ENCODE measurements around the gene STAT5A. TPM values are rescaled to one million over a fixed set of nuclear protein-coding genes. Genes with fewer than 3 reads are reported as not detected.

STAT5A gene
- total RNA-seq, 1 donor, result 35.5 TPM

- Histone ChIP-seq H2AFZ (ENCODE audit: low read length) (no peak overlapping the region), H3K4me2 (ENCODE audit: insufficient read depth, low read length) (no peak overlapping the region), H3K4me1 (ENCODE audit: insufficient read depth, low read length) (peaks cover 10% of the 10 kb centered on the region), H3K9me3 (ENCODE audit: low read depth, low read length) (no peaks in the 10 kb centered on the region), H3K79me2 (ENCODE audit: insufficient read depth, low read length) (no peaks in the 10 kb centered on the region), H3K27ac (ENCODE audit: low read depth, low read length) (no peak overlapping the region), H4K20me1 (ENCODE audit: insufficient read depth, low read length) (peaks cover 2% of the 10 kb centered on the region), H3K27me3 (ENCODE audit: insufficient read depth, low read length) (no peaks in the 10 kb centered on the region), H3K4me3 (ENCODE audit: insufficient read depth, low read length) (no peak overlapping the region), H3K36me3 (ENCODE audit: insufficient read depth, low read length) (peaks cover 27% of the 10 kb centered on the region)
- TF ChIP-seq CTCF (IDR thresholded peaks at IDR 0.05; ENCODE audit: extremely low read depth, low read depth, low read length), result no peak
- DNase-seq (ENCODE audit: insufficient read length, low spot score, missing footprints), result peak; percentile 49
Observed at GRCh38 chr17:42309986-42310786, 21.9 kb downstream of the STAT5A start.

- Histone ChIP-seq H3K36me3 (ENCODE audit: insufficient read depth, low read length) (peaks cover 33% of the 10 kb centered on the region), H2AFZ (ENCODE audit: low read length) (no peak overlapping the region), H4K20me1 (ENCODE audit: insufficient read depth, low read length) (peaks cover 2% of the 10 kb centered on the region), H3K9me3 (ENCODE audit: low read depth, low read length) (no peaks in the 10 kb centered on the region), H3K79me2 (ENCODE audit: insufficient read depth, low read length) (no peaks in the 10 kb centered on the region), H3K27me3 (ENCODE audit: insufficient read depth, low read length) (no peaks in the 10 kb centered on the region), H3K4me1 (ENCODE audit: insufficient read depth, low read length) (peaks cover 10% of the 10 kb centered on the region), H3K4me2 (ENCODE audit: insufficient read depth, low read length) (no peak overlapping the region), H3K4me3 (ENCODE audit: insufficient read depth, low read length) (no peak overlapping the region), H3K27ac (ENCODE audit: low read depth, low read length) (no peak overlapping the region)
- TF ChIP-seq CTCF (IDR thresholded peaks at IDR 0.05; ENCODE audit: extremely low read depth, low read depth, low read length), result no peak
- DNase-seq (ENCODE audit: insufficient read length, low spot score, missing footprints), result peak; percentile 48
Observed at GRCh38 chr17:42310787-42311215, 22.5 kb downstream of the STAT5A start.

GRCh38 chr17:42311240-42312034 is 23.1 kb downstream of the STAT5A start:
- no peaks in the 10 kb centered on the region for H3K27me3 ChIP-seq (ENCODE audit: insufficient read depth, low read length)
- H3K9me3 ChIP-seq (ENCODE audit: low read depth, low read length), result no peaks in the 10 kb centered on the region
- H3K36me3 ChIP-seq (ENCODE audit: insufficient read depth, low read length), result peaks cover 39% of the 10 kb centered on the region
- no peak overlapping the region for H2AFZ ChIP-seq (ENCODE audit: low read length)
- H3K4me2 ChIP-seq (ENCODE audit: insufficient read depth, low read length), result peak overlapping the region; percentile 9
- H3K79me2 ChIP-seq (ENCODE audit: insufficient read depth, low read length), result no peaks in the 10 kb centered on the region
- peaks cover 2% of the 10 kb centered on the region for H4K20me1 ChIP-seq (ENCODE audit: insufficient read depth, low read length)
- DNase-seq (ENCODE audit: insufficient read length, low spot score, missing footprints), result peak; percentile 97
- H3K27ac ChIP-seq (ENCODE audit: low read depth, low read length), result peak overlapping the region; percentile 10
- no peak overlapping the region for H3K4me3 ChIP-seq (ENCODE audit: insufficient read depth, low read length)
- peaks cover 10% of the 10 kb centered on the region for H3K4me1 ChIP-seq (ENCODE audit: insufficient read depth, low read length)
- TF ChIP-seq CTCF (IDR thresholded peaks at IDR 0.05; ENCODE audit: extremely low read depth, low read depth, low read length), result no peak

- H2AFZ ChIP-seq (ENCODE audit: low read length), result no peak overlapping the region
- no peak for TF ChIP-seq CTCF (IDR thresholded peaks at IDR 0.05; ENCODE audit: extremely low read depth, low read depth, low read length)
- H3K27ac ChIP-seq (ENCODE audit: low read depth, low read length), result peak overlapping the region; percentile 10
- H3K4me1 ChIP-seq (ENCODE audit: insufficient read depth, low read length), result peaks cover 10% of the 10 kb centered on the region
- no peaks in the 10 kb centered on the region for H3K79me2 ChIP-seq (ENCODE audit: insufficient read depth, low read length)
- peaks cover 2% of the 10 kb centered on the region for H4K20me1 ChIP-seq (ENCODE audit: insufficient read depth, low read length)
- H3K4me3 ChIP-seq (ENCODE audit: insufficient read depth, low read length), result no peak overlapping the region
- H3K4me2 ChIP-seq (ENCODE audit: insufficient read depth, low read length), result peak overlapping the region; percentile 9
- no peaks in the 10 kb centered on the region for H3K9me3 ChIP-seq (ENCODE audit: low read depth, low read length)
- peaks cover 44% of the 10 kb centered on the region for H3K36me3 ChIP-seq (ENCODE audit: insufficient read depth, low read length)
- no peaks in the 10 kb centered on the region for H3K27me3 ChIP-seq (ENCODE audit: insufficient read depth, low read length)
- DNase-seq (ENCODE audit: insufficient read length, low spot score, missing footprints), result no peak
Observed at GRCh38 chr17:42312035-42312284, 23.7 kb downstream of the STAT5A start.
